Activated naive CD4-positive, alpha-beta T cell treated with anti-CD3 and anti-CD28 coated beads, Interleukin-2, amount 50 U/mL, for 24 hours (primary cell): ENCODE measurements around the gene SERPINB5.

Experiments used
- H3K27ac Mint-ChIP-seq: one replicate; pipeline ENCODE4 v1.8.0; 2021; ENCODE audit warnings: mild to moderate bottlenecking, mixed read lengths
- H3K27me3 Mint-ChIP-seq: one replicate; pipeline ENCODE4 v1.8.0; 2021; ENCODE audit warnings: mixed read lengths
- H3K36me3 Mint-ChIP-seq: one replicate; pipeline ENCODE4 v1.8.0; 2021; ENCODE audit warnings: mixed read lengths
- H3K4me1 Mint-ChIP-seq: one replicate; pipeline ENCODE4 v1.8.0; 2021; ENCODE audit warnings: mixed read lengths
- H3K4me3 Mint-ChIP-seq: one replicate; pipeline ENCODE4 v1.8.0; 2021; ENCODE audit warnings: mild to moderate bottlenecking, mixed read lengths
- H3K9me3 Mint-ChIP-seq: one replicate; pipeline ENCODE4 v1.8.0; 2021; ENCODE audit warnings: mixed read lengths

Gene SERPINB5

GRCh38 chr18:63534615-63535014 is 57.9 kb downstream of the SERPINB5 start:
- no peak overlapping the region for H3K4me3 Mint-ChIP-seq

DNA sequence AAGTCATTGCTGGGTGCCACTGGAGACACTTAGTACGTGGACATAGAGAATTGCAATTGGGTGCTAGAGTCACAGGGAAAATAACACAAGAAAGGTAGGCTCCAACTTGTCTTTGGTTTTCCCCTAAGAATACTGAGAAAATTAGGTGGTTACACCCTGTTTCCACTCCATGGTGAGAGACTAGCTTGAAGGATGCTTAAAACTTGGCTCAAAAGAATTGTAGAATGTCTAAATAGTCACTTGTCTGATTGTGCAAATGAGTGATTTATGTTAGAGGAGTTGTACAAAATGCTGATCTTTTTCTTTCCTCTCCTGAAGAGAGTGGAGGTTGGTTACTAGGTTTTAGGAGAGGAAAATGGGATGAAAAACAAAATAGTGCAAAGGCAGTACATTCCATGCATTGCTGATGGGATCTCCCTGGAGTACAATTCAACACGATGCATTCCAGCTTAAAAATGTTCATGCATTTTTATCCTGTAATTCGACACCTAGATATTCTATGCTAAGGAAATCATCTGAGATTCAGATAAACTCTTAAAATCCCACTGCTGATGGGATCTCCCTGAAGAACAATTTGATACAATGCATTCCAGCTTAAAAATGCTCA is 63.2 kb downstream of the SERPINB5 start:
- no peak overlapping the region for H3K4me3 Mint-ChIP-seq
- H3K27ac Mint-ChIP-seq: no peak overlapping the region
- H3K27me3 Mint-ChIP-seq: peaks cover 18% of the 10 kb centered on the region
- H3K9me3 Mint-ChIP-seq: no peaks in the 10 kb centered on the region
- H3K36me3 Mint-ChIP-seq: no peaks in the 10 kb centered on the region
- H3K4me1 Mint-ChIP-seq: no peaks in the 10 kb centered on the region

More at GRCh38 chr18:63534615-63535014, 57.9 kb downstream of the SERPINB5 start:
- H3K9me3 Mint-ChIP-seq: no peaks in the 10 kb centered on the region
- H3K27ac Mint-ChIP-seq: no peak overlapping the region
- H3K4me1 Mint-ChIP-seq: no peaks in the 10 kb centered on the region
- H3K36me3 Mint-ChIP-seq: no peaks in the 10 kb centered on the region
- H3K27me3 Mint-ChIP-seq: peaks cover 15% of the 10 kb centered on the region

DNA sequence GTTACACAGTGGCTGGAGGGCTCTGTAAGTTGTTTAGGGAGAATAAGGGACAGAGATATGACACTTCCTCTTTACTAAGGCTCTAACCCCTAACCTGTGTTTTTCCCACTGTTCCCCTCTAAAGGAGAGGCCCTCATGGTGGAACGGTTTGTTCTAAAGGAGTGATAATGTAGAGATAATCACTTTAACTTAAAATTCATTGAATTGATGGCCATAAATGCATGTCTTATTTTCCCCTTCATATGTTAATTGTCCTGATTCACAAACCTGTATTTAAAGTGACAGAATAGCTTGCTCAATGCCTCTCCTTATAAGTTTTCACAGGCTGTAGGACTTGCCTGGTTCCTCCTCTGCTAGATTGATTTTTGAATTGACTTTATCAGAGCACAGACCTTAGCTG is 65.3 kb downstream of the SERPINB5 start, which contains the start of gene SERPINB12:
TSS of gene SERPINB12 (plus strand) at position 301 of the 400 bp plus-strand sequence. CDS start 13,791 bp downstream, outside the sequence.
- no peaks in the 10 kb centered on the region for H3K9me3 Mint-ChIP-seq
- peaks cover 21% of the 10 kb centered on the region for H3K27me3 Mint-ChIP-seq
- no peak within 1 kb of the TSS for H3K27ac Mint-ChIP-seq
- H3K4me1 Mint-ChIP-seq: no peaks in the 10 kb centered on the region
- no peak within 1 kb of the TSS for H3K4me3 Mint-ChIP-seq
- no peaks in the 10 kb centered on the region for H3K36me3 Mint-ChIP-seq

DNA sequence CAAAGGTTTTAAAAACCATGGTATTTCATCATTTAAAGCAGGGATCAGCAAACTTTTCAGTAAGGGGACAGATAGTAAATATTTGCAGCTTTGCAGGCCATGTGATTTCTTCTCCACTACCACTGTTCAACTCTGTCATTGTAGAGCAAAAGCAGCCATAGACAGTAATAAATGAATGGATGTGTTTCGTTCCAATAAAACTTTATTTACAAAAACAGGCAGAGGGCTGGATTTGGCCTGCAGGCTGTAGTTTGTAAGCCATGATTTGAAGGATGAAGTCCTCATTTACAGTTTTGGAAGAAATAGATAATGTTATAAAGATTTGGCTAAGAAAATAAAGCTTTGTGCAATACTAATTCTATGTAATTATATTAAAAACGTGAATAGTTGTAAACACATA is 67.3 kb downstream of the SERPINB5 start:
- no peak overlapping the region for H3K4me3 Mint-ChIP-seq
- H3K4me1 Mint-ChIP-seq: no peaks in the 10 kb centered on the region
- H3K9me3 Mint-ChIP-seq: no peaks in the 10 kb centered on the region
- no peak overlapping the region for H3K27ac Mint-ChIP-seq
- H3K27me3 Mint-ChIP-seq: peaks cover 19% of the 10 kb centered on the region
- H3K36me3 Mint-ChIP-seq: no peaks in the 10 kb centered on the region

- Mint-ChIP-seq H3K4me1 (no peaks in the 10 kb centered on the region), H3K27ac (no peak overlapping the region), H3K4me3 (no peak overlapping the region), H3K36me3 (no peaks in the 10 kb centered on the region), H3K9me3 (no peaks in the 10 kb centered on the region), H3K27me3 (peaks cover 13% of the 10 kb centered on the region)
Measured at GRCh38 chr18:63545000-63545399, 68.2 kb downstream of the SERPINB5 start.

DNA sequence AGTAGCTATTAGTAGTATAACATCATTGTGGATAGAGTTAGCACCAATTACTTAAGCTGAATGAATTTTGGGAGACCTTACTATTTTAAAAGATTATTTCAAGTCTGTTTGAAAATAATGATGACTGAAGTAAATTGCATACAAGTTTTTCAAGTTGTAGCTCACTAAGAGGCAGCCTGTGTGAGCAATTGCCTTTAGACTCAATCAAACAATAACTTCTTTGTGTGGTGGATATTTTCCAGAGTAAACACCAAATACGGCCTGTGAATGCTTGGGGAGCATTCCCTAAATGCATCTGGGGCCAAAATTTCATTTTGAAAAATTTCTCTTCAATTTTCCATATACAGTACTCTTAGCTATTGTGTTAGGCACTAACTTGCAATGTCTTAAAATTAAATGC is 73.3 kb downstream of the SERPINB5 start:
- H3K4me1 Mint-ChIP-seq: no peaks in the 10 kb centered on the region
- no peaks in the 10 kb centered on the region for H3K9me3 Mint-ChIP-seq
- no peak overlapping the region for H3K4me3 Mint-ChIP-seq
- no peak overlapping the region for H3K27ac Mint-ChIP-seq
- H3K27me3 Mint-ChIP-seq: peaks cover 12% of the 10 kb centered on the region
- H3K36me3 Mint-ChIP-seq: no peaks in the 10 kb centered on the region

- Mint-ChIP-seq H3K4me3 (no peak overlapping the region), H3K9me3 (no peaks in the 10 kb centered on the region), H3K27me3 (peaks cover 8% of the 10 kb centered on the region), H3K27ac (no peak overlapping the region), H3K4me1 (no peaks in the 10 kb centered on the region), H3K36me3 (no peaks in the 10 kb centered on the region)
Measured at GRCh38 chr18:63551769-63552168, 75.0 kb downstream of the SERPINB5 start.

DNA sequence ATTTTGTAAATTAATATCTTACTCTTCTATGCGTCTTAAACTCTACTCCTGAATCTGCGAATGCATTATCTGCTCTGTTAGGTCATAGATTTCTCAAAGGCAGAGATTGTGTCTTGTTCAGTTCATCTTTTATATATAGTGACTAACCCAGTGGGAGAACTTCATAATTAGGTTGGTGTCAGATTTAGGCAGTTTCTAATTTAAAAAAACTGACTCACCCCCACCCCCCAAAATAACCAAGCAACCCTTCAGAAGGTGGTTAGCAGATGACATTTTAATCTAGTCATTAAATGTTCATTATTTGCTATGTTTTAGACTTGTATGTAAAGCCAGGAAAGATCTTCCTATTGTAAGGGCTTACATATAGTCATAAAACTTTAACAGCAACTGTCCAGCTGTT is 75.8 kb downstream of the SERPINB5 start:
- Mint-ChIP-seq H3K4me3 (no peak overlapping the region), H3K36me3 (no peaks in the 10 kb centered on the region), H3K4me1 (no peaks in the 10 kb centered on the region), H3K9me3 (no peaks in the 10 kb centered on the region), H3K27me3 (peaks cover 6% of the 10 kb centered on the region), H3K27ac (no peak overlapping the region)

DNA sequence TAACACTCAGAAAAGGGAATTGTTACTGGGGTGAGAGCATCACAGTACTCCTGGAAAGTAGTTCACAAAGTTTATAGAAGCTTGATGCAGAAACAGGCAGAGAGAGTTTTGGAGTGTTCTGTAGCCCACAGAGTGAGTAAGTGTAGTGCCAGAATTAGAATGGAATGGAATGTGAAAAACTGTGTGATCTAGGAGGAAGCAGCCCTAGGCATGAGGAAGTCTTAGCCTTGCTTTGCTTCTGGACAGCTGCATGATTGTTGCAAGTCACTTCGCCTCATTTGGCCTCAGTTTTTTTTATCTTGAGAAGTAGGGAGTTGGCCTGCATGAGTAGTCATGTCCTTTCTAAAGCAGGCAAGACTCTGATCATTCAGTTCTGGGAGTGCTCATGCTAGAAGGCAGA is 76.3 kb downstream of the SERPINB5 start:
- no peaks in the 10 kb centered on the region for H3K36me3 Mint-ChIP-seq
- no peaks in the 10 kb centered on the region for H3K9me3 Mint-ChIP-seq
- no peak overlapping the region for H3K4me3 Mint-ChIP-seq
- no peak overlapping the region for H3K27ac Mint-ChIP-seq
- peaks cover 4% of the 10 kb centered on the region for H3K27me3 Mint-ChIP-seq
- H3K4me1 Mint-ChIP-seq: no peaks in the 10 kb centered on the region
